NOMO-1 treated with DMSO at 0.1 percent for 48 hours (cell line): Measurements from ENCODE around the gene DRAM2.
"Not testable (repeated sequence)": the region's sequence is repeated elsewhere in the genome, so short reads cannot be mapped to it uniquely, and the experiment has no call there.

Experiments used
- DNase-seq: peaks from one replicate; lab custom pipeline; 2025; ENCODE audit not compliant: unreplicated experiment; lab: John Stamatoyannopoulos, UW

Gene DRAM2

GRCh38 chr1:111145542-111145941 is 5.6 kb upstream of the DRAM2 start:
- DNase-seq, result no peak

GRCh38 chr1:111142356-111142975 is 2.6 kb upstream of the DRAM2 start:
- DNase-seq, result no peak

GRCh38 chr1:111141245-111142220 is 1.6 kb upstream of the DRAM2 start:
- peak; percentile 3 for DNase-seq

GRCh38 chr1:111140680-111140967 is 731 bp upstream of the DRAM2 start:
- no peak for DNase-seq

GRCh38 chr1:111139324-111139955 is 453 bp downstream of the DRAM2 start:
- peak; percentile 54 for DNase-seq

GRCh38 chr1:111133866-111134265 is 6.0 kb downstream of the DRAM2 start:
- DNase-seq, result no peak

- no peak for DNase-seq
Observed at GRCh38 chr1:111131693-111132092, 8.2 kb downstream of the DRAM2 start.

- DNase-seq, result peak; percentile 28
Observed at GRCh38 chr1:111129376-111129775, 10.5 kb downstream of the DRAM2 start.

- DNase-seq, result peak; percentile 87
Observed at GRCh38 chr1:111127923-111128643, 11.8 kb downstream of the DRAM2 start.

GRCh38 chr1:111126354-111126753 is 13.5 kb downstream of the DRAM2 start:
- no peak for DNase-seq

- DNase-seq, result no peak
Observed at GRCh38 chr1:111116496-111116895, 23.4 kb downstream of the DRAM2 start.

GRCh38 chr1:111110197-111110899 is 29.5 kb downstream of the DRAM2 start:
- DNase-seq, result no peak

- no peak for DNase-seq
Observed at GRCh38 chr1:111104981-111105380, 34.9 kb downstream of the DRAM2 start.

- DNase-seq, result no peak
Observed at GRCh38 chr1:111101854-111102642, 37.8 kb downstream of the DRAM2 start.

- no peak for DNase-seq
Observed at GRCh38 chr1:111099289-111099688, 40.6 kb downstream of the DRAM2 start.

- no peak for DNase-seq
Observed at GRCh38 chr1:111097356-111098099, 42.4 kb downstream of the DRAM2 start.

GRCh38 chr1:111095421-111095820 is 44.5 kb downstream of the DRAM2 start:
- DNase-seq, result not testable (repeated sequence)

GRCh38 chr1:111089638-111090037 is 50.3 kb downstream of the DRAM2 start:
- no peak for DNase-seq

- DNase-seq, result no peak
Observed at GRCh38 chr1:111085676-111086075, 54.2 kb downstream of the DRAM2 start.
